Measurements from ENCODE around the gene SLC25A20. TPM values are rescaled to one million over a fixed set of nuclear protein-coding genes. Genes with fewer than 3 reads are reported as not detected.

The SLC25A20 gene
- total RNA-seq, 1 experiment from 2014 or later: 12.2 TPM

DNA sequence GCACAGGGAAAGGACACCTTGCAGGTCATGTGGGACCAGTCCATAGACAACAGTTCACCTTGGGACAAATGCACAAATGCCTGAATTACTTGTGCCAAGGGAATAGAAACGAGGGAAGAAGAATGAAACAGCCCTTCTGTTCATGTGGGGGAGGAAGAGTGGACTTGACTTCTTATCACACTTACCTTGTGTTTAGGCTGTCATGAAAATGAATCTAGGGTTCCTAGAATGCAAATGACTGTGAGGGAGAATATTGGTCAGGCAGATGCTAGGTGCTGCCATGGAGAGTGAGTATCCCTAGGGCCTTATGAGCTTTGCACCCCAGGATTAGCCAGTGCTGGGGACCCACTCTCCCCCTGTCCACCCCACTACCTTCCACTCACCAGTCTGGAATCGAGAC is 40.0 kb downstream of the SLC25A20 start:
- ATAC-seq (no peak), DNase-seq (ENCODE audit: low read depth, low spot score) (no peak)
- Histone ChIP-seq H3K36me3 (ENCODE audit: control insufficient read depth, insufficient read depth, low read length) (no peaks in the 10 kb centered on the region), H3K27me3 (ENCODE audit: control insufficient read depth, insufficient read depth, low read length) (no peaks in the 10 kb centered on the region), H3K4me1 (ENCODE audit: control insufficient read depth, insufficient read depth, low read length) (no peaks in the 10 kb centered on the region), H3K4me3 (ENCODE audit: low read depth in 2 of 2, low read length in 2 of 2) (no peak overlapping the region), H3K9me3 (ENCODE audit: control insufficient read depth, insufficient read depth, low read depth, low read length) (no peaks in the 10 kb centered on the region), H3K27ac (ENCODE audit: low read length) (no peak overlapping the region)
- intact Hi-C loops (cut with micrococcal nuclease; ENCODE audit: unreplicated experiment): no loop called here
- ChIA-PET CTCF (no interaction called here), POLR2A (no interaction called here)
- in situ Hi-C loops (cut with HindIII; ENCODE audit: low pct_unique_long_range_greater_than_20kb, low sequenced_read_pairs): no loop called here
- BruUV-seq (replicated peaks): no TSS peak
- TF ChIP-seq, protein P1, sequence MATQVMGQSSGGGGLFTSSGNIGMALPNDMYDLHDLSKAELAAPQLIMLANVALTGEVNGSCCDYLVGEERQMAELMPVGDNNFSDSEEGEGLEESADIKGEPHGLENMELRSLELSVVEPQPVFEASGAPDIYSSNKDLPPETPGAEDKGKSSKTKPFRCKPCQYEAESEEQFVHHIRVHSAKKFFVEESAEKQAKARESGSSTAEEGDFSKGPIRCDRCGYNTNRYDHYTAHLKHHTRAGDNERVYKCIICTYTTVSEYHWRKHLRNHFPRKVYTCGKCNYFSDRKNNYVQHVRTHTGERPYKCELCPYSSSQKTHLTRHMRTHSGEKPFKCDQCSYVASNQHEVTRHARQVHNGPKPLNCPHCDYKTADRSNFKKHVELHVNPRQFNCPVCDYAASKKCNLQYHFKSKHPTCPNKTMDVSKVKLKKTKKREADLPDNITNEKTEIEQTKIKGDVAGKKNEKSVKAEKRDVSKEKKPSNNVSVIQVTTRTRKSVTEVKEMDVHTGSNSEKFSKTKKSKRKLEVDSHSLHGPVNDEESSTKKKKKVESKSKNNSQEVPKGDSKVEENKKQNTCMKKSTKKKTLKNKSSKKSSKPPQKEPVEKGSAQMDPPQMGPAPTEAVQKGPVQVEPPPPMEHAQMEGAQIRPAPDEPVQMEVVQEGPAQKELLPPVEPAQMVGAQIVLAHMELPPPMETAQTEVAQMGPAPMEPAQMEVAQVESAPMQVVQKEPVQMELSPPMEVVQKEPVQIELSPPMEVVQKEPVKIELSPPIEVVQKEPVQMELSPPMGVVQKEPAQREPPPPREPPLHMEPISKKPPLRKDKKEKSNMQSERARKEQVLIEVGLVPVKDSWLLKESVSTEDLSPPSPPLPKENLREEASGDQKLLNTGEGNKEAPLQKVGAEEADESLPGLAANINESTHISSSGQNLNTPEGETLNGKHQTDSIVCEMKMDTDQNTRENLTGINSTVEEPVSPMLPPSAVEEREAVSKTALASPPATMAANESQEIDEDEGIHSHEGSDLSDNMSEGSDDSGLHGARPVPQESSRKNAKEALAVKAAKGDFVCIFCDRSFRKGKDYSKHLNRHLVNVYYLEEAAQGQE (IDR thresholded peaks at IDR 0.05; ENCODE audit: insufficient read depth in 1 of 2, low read depth in 2 of 2, low read length in 1 of 2): no peak
- TF ChIP-seq TCF7L2 (IDR thresholded peaks at IDR 0.05; ENCODE audit: low read depth, low read length): no peak
- no peak for TF ChIP-seq POLR2AphosphoS5 (IDR thresholded peaks at IDR 0.05; ENCODE audit: low read depth, low read length)
- TF ChIP-seq SIN3A (IDR thresholded peaks at IDR 0.05; ENCODE audit: borderline replicate concordance, insufficient read depth, low read depth, low read length): no peak
- TF ChIP-seq, protein P2, sequence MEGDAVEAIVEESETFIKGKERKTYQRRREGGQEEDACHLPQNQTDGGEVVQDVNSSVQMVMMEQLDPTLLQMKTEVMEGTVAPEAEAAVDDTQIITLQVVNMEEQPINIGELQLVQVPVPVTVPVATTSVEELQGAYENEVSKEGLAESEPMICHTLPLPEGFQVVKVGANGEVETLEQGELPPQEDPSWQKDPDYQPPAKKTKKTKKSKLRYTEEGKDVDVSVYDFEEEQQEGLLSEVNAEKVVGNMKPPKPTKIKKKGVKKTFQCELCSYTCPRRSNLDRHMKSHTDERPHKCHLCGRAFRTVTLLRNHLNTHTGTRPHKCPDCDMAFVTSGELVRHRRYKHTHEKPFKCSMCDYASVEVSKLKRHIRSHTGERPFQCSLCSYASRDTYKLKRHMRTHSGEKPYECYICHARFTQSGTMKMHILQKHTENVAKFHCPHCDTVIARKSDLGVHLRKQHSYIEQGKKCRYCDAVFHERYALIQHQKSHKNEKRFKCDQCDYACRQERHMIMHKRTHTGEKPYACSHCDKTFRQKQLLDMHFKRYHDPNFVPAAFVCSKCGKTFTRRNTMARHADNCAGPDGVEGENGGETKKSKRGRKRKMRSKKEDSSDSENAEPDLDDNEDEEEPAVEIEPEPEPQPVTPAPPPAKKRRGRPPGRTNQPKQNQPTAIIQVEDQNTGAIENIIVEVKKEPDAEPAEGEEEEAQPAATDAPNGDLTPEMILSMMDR (IDR thresholded peaks at IDR 0.05): no peak

DNA sequence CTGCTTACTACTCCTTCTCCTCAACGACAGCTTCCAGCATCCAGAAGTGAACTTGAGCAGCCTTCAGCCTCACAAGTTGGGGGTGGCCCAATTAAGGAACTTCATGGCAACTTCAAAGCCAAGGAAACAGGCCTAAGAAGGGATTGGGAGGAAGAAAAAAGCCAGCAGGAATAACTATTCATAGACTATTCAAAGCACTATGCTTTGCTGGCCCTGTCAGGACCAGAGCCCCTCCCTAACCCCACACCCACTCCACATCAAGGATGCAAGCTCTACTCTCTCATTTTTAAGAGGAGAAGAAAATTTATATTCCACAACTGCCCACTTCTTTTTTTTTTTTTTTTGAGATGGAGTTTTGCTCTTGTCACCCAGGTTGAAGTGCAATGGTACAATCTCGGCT is 41.0 kb downstream of the SLC25A20 start:
- CTCF ChIA-PET: no interaction called here
- Histone ChIP-seq H3K27ac (ENCODE audit: low read length) (no peak overlapping the region), H3K9me3 (ENCODE audit: control insufficient read depth, insufficient read depth, low read depth, low read length) (no peaks in the 10 kb centered on the region), H3K4me1 (ENCODE audit: control insufficient read depth, insufficient read depth, low read length) (no peaks in the 10 kb centered on the region), H3K4me3 (ENCODE audit: low read depth in 2 of 2, low read length in 2 of 2) (no peak overlapping the region), H3K27me3 (ENCODE audit: control insufficient read depth, insufficient read depth, low read length) (no peaks in the 10 kb centered on the region), H3K36me3 (ENCODE audit: control insufficient read depth, insufficient read depth, low read length) (no peaks in the 10 kb centered on the region)
- DNase-seq (ENCODE audit: low read depth, low spot score) (no peak), ATAC-seq (no peak)
- intact Hi-C loops (cut with micrococcal nuclease; ENCODE audit: unreplicated experiment) (no loop called here), in situ Hi-C loops (cut with HindIII; ENCODE audit: low pct_unique_long_range_greater_than_20kb, low sequenced_read_pairs) (no loop called here)
- POLR2A ChIA-PET: no interaction called here
- TF ChIP-seq TCF7L2 (IDR thresholded peaks at IDR 0.05; ENCODE audit: low read depth, low read length) (no peak), POLR2AphosphoS5 (IDR thresholded peaks at IDR 0.05; ENCODE audit: low read depth, low read length) (no peak), SIN3A (IDR thresholded peaks at IDR 0.05; ENCODE audit: borderline replicate concordance, insufficient read depth, low read depth, low read length) (no peak)
- TF ChIP-seq, protein P1 (IDR thresholded peaks at IDR 0.05; ENCODE audit: insufficient read depth in 1 of 2, low read depth in 2 of 2, low read length in 1 of 2): no peak
- TF ChIP-seq, protein P2 (IDR thresholded peaks at IDR 0.05): no peak
- BruUV-seq (replicated peaks): no TSS peak

Data from Panc1 (cell line).